ENCODE results near the gene OGFOD3.

Gene OGFOD3

DNA sequence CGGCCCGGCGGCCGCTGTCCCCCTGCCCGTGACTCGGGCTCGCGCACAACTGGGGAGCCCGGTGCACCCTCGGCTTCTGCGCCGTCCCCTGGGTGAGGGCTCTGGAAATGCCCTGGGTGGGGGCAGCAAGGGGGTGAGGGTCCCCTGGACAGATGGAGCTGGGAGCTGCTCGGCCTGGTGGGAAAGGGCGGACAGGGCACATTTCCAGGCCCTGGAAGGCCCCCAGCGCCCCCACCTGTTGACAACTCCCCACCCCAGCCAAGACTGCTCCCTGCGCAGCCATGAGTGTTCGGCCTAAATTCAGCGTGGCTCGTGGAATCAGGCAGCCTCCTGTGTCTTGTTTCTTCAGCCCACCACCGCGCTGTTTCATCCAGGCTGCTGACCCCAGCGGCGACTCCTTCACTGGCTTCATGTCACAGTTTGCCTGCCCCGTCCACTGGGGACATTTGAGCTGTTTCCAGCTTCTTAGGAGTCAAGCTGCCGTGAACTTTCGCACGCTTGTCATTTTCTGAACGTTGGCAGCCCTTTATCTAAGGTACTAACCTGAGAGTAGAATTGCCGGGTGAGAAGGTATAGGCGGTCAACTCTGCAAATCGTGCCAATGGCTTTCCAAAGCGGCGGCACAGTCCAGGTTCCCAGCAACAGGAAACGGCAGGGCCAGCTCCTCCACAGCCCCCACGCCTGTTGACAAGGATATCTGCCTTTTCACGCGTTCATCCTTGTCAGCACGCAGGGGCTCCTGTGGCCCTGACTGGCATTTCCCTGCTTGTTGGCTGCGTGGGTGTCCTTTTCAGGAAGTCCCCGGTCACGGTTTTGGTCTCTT, 45.9 kb downstream of the OGFOD3 start:
- TF ChIP-seq MAX (IDR thresholded peaks at IDR 0.05) (no peak), CEBPB (IDR thresholded peaks at IDR 0.05) (no peak), TAF1 (IDR thresholded peaks at IDR 0.05; ENCODE audit: low read depth) (no peak), YY1 (IDR thresholded peaks at IDR 0.05; ENCODE audit: low read depth) (no peak), CREB1 (IDR thresholded peaks at IDR 0.05; ENCODE audit: low read depth) (no peak), USF1 (IDR thresholded peaks at IDR 0.05) (no peak), ZBTB7A (IDR thresholded peaks at IDR 0.05; ENCODE audit: low read depth) (no peak), TCF12 (IDR thresholded peaks at IDR 0.05; ENCODE audit: low read depth) (no peak), NFIC (IDR thresholded peaks at IDR 0.05) (no peak), EGR1 (IDR thresholded peaks at IDR 0.05) (no peak), EP300 (IDR thresholded peaks at IDR 0.05; ENCODE audit: borderline replicate concordance) (no peak), FOXM1 (IDR thresholded peaks at IDR 0.05; ENCODE audit: borderline replicate concordance, low read depth) (no peak), RAD21 (IDR thresholded peaks at IDR 0.05; ENCODE audit: low read depth) (no peak), TEAD4 (IDR thresholded peaks at IDR 0.05) (no peak)
- TF ChIP-seq, protein P1, sequence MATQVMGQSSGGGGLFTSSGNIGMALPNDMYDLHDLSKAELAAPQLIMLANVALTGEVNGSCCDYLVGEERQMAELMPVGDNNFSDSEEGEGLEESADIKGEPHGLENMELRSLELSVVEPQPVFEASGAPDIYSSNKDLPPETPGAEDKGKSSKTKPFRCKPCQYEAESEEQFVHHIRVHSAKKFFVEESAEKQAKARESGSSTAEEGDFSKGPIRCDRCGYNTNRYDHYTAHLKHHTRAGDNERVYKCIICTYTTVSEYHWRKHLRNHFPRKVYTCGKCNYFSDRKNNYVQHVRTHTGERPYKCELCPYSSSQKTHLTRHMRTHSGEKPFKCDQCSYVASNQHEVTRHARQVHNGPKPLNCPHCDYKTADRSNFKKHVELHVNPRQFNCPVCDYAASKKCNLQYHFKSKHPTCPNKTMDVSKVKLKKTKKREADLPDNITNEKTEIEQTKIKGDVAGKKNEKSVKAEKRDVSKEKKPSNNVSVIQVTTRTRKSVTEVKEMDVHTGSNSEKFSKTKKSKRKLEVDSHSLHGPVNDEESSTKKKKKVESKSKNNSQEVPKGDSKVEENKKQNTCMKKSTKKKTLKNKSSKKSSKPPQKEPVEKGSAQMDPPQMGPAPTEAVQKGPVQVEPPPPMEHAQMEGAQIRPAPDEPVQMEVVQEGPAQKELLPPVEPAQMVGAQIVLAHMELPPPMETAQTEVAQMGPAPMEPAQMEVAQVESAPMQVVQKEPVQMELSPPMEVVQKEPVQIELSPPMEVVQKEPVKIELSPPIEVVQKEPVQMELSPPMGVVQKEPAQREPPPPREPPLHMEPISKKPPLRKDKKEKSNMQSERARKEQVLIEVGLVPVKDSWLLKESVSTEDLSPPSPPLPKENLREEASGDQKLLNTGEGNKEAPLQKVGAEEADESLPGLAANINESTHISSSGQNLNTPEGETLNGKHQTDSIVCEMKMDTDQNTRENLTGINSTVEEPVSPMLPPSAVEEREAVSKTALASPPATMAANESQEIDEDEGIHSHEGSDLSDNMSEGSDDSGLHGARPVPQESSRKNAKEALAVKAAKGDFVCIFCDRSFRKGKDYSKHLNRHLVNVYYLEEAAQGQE (IDR thresholded peaks at IDR 0.05; ENCODE audit: low read depth) = no peak

DNA sequence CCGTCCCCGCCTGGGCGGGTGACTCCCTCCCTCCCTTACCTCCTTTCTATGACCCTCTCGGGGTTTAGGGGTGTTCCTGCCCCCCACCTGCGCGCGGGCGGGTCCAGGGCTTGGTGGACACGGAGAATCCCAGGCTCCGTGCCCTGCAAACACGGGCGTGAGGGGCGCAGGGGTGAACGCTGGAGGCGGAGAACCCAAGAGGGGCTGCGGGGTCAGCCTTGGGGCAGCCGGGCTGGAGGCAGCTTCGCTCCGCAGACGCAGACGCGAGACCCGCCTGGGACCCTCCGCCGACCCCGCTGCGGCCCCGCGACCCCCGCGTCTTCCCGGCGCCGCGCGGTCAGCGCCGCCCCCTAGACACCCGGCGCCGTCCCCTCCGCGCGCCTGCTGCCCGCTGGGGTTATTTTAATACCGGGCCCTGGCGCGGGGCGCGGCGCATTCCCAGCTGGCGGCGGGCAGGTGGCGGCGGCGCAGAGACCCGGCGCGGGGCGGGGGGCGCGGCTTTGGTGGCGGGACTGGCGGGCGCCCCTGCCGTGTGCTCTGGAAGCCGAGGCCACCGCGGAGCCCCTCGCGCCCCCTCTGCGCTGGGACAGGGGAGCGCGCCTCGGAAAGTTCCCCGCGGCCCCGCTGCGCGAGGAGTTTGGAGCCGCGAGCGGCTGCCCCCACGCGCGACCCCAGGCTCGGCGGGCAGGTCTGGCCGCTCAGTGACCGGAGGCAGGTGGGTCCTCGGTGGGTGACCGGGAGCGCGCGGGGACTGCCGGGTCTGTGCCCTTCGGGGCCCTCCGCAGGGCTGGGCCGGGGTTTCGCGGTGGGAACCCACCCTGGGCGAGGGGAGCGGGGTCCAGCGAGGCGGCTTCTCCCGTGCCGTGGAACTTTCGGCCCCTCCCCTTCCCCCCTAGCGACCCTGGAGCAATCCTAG, 46.8 kb downstream of the OGFOD3 start, which contains the start of gene UTS2R:
TSS of gene UTS2R (plus strand) at position 433 of the 916 bp plus-strand sequence. CDS start 2,560 bp downstream, outside the sequence.
- TF ChIP-seq CREB1 (IDR thresholded peaks at IDR 0.05; ENCODE audit: low read depth) (no peak), CEBPB (IDR thresholded peaks at IDR 0.05) (no peak), YY1 (IDR thresholded peaks at IDR 0.05; ENCODE audit: low read depth) (no peak), NFIC (IDR thresholded peaks at IDR 0.05) (no peak), USF1 (IDR thresholded peaks at IDR 0.05) (no peak), TEAD4 (IDR thresholded peaks at IDR 0.05) (no peak), MAX (IDR thresholded peaks at IDR 0.05) (no peak), TAF1 (IDR thresholded peaks at IDR 0.05; ENCODE audit: low read depth) (no peak), FOXM1 (IDR thresholded peaks at IDR 0.05; ENCODE audit: borderline replicate concordance, low read depth) (no peak), RAD21 (IDR thresholded peaks at IDR 0.05; ENCODE audit: low read depth) (no peak), TCF12 (IDR thresholded peaks at IDR 0.05; ENCODE audit: low read depth) (no peak)
- TF ChIP-seq, protein P1 (IDR thresholded peaks at IDR 0.05; ENCODE audit: low read depth) = no peak

- TF ChIP-seq YY1 (IDR thresholded peaks at IDR 0.05; ENCODE audit: low read depth) (no peak), RAD21 (IDR thresholded peaks at IDR 0.05; ENCODE audit: low read depth) (no peak), TEAD4 (IDR thresholded peaks at IDR 0.05) (no peak), FOXM1 (IDR thresholded peaks at IDR 0.05; ENCODE audit: borderline replicate concordance, low read depth) (no peak), MAX (IDR thresholded peaks at IDR 0.05) (no peak), CREB1 (IDR thresholded peaks at IDR 0.05; ENCODE audit: low read depth) (no peak)
Measured at GRCh38 chr17:82370471-82371332, 47.7 kb downstream of the OGFOD3 start.

- no peak for TF ChIP-seq CEBPB (IDR thresholded peaks at IDR 0.05)
- no peak for TF ChIP-seq USF1 (IDR thresholded peaks at IDR 0.05)
- no peak for TF ChIP-seq MAX (IDR thresholded peaks at IDR 0.05)
- no peak for TF ChIP-seq NFIC (IDR thresholded peaks at IDR 0.05)
- no peak for TF ChIP-seq EGR1 (IDR thresholded peaks at IDR 0.05)
- TF ChIP-seq YY1 (IDR thresholded peaks at IDR 0.05; ENCODE audit: low read depth) = no peak
- no peak for TF ChIP-seq TCF12 (IDR thresholded peaks at IDR 0.05; ENCODE audit: low read depth)
Measured at GRCh38 chr17:82369211-82369610, 49.2 kb downstream of the OGFOD3 start.

Data from Ishikawa (cell line).